ENCODE results near the gene NRXN3.

The NRXN3 gene

GRCh38 chr14:79665556-79665955, 1495.4 kb downstream of the NRXN3 start:
- TF ChIP-seq CTCF (IDR thresholded peaks at IDR 0.05; ENCODE audit: insufficient read depth, low read length, poor library complexity, severe bottlenecking), result no peak
- Histone ChIP-seq H3K36me3 (ENCODE audit: control insufficient read depth, insufficient read depth, low read length) (no peaks in the 10 kb centered on the region), H3K4me3 (replicated peaks; ENCODE audit: low read depth, low read length) (no peak overlapping the region), H3K27me3 (replicated peaks; ENCODE audit: control insufficient read depth, insufficient read depth, low read length) (no peaks in the 10 kb centered on the region)
- no peak for DNase-seq (ENCODE audit: extremely low read depth, insufficient read length)

GRCh38 chr14:79668951-79669350, 1498.8 kb downstream of the NRXN3 start:
- no peak for TF ChIP-seq CTCF (IDR thresholded peaks at IDR 0.05; ENCODE audit: insufficient read depth, low read length, poor library complexity, severe bottlenecking)
- Histone ChIP-seq H3K4me3 (replicated peaks; ENCODE audit: low read depth, low read length) (no peak overlapping the region), H3K36me3 (ENCODE audit: control insufficient read depth, insufficient read depth, low read length) (no peaks in the 10 kb centered on the region), H3K27me3 (replicated peaks; ENCODE audit: control insufficient read depth, insufficient read depth, low read length) (no peaks in the 10 kb centered on the region)
- no peak for DNase-seq (ENCODE audit: extremely low read depth, insufficient read length)

- Histone ChIP-seq H3K4me3 (replicated peaks; ENCODE audit: low read depth, low read length) (no peak overlapping the region), H3K27me3 (replicated peaks; ENCODE audit: control insufficient read depth, insufficient read depth, low read length) (no peaks in the 10 kb centered on the region), H3K36me3 (ENCODE audit: control insufficient read depth, insufficient read depth, low read length) (no peaks in the 10 kb centered on the region)
- TF ChIP-seq CTCF (IDR thresholded peaks at IDR 0.05; ENCODE audit: insufficient read depth, low read length, poor library complexity, severe bottlenecking), result no peak
- no peak for DNase-seq (ENCODE audit: extremely low read depth, insufficient read length)
These were observed 1500.6 kb downstream of the NRXN3 start for GRCh38 chr14:79670811-79671210.

GRCh38 chr14:79680087-79680486, 1509.9 kb downstream of the NRXN3 start:
- no peak for DNase-seq (ENCODE audit: extremely low read depth, insufficient read length)
- H3K4me3 ChIP-seq (replicated peaks; ENCODE audit: low read depth, low read length), result no peak overlapping the region
- H3K36me3 ChIP-seq (ENCODE audit: control insufficient read depth, insufficient read depth, low read length), result no peaks in the 10 kb centered on the region
- no peaks in the 10 kb centered on the region for H3K27me3 ChIP-seq (replicated peaks; ENCODE audit: control insufficient read depth, insufficient read depth, low read length)
- TF ChIP-seq CTCF (IDR thresholded peaks at IDR 0.05; ENCODE audit: insufficient read depth, low read length, poor library complexity, severe bottlenecking), result no peak

GRCh38 chr14:79686196-79686595, 1516.0 kb downstream of the NRXN3 start:
- no peaks in the 10 kb centered on the region for H3K27me3 ChIP-seq (replicated peaks; ENCODE audit: control insufficient read depth, insufficient read depth, low read length)
- DNase-seq (ENCODE audit: extremely low read depth, insufficient read length), result no peak
- no peak for TF ChIP-seq CTCF (IDR thresholded peaks at IDR 0.05; ENCODE audit: insufficient read depth, low read length, poor library complexity, severe bottlenecking)
- no peak overlapping the region for H3K4me3 ChIP-seq (replicated peaks; ENCODE audit: low read depth, low read length)
- H3K36me3 ChIP-seq (ENCODE audit: control insufficient read depth, insufficient read depth, low read length), result no peaks in the 10 kb centered on the region

GRCh38 chr14:79690960-79691359, 1520.8 kb downstream of the NRXN3 start:
- Histone ChIP-seq H3K36me3 (ENCODE audit: control insufficient read depth, insufficient read depth, low read length) (no peaks in the 10 kb centered on the region), H3K4me3 (replicated peaks; ENCODE audit: low read depth, low read length) (no peak overlapping the region), H3K27me3 (replicated peaks; ENCODE audit: control insufficient read depth, insufficient read depth, low read length) (no peaks in the 10 kb centered on the region)
- TF ChIP-seq CTCF (IDR thresholded peaks at IDR 0.05; ENCODE audit: insufficient read depth, low read length, poor library complexity, severe bottlenecking), result no peak
- DNase-seq (ENCODE audit: extremely low read depth, insufficient read length), result no peak

Measured in GM06990 (cell line).